ENCODE measurements around the gene TEAD4. TPM values are rescaled to one million over a fixed set of nuclear protein-coding genes. Genes with fewer than 3 reads are reported as not detected.

The TEAD4 gene
- total and polyA plus RNA-seq, 2 donors from 2014 or later: 19.8 to 40.9 TPM

- Histone ChIP-seq H3K9me3 (ENCODE audit: control insufficient read depth in 2 of 3, insufficient read depth in 1 of 3, low read length in 3 of 3) (peaks cover 0 to 1% (median 0%) of the 10 kb centered on the region in 3 donors), H3K27me3 (ENCODE audit: control insufficient read depth, insufficient read depth, low read length) (no peaks in the 10 kb centered on the region), H3K4me1 (ENCODE audit: control insufficient read depth in 2 of 3, insufficient read depth in 2 of 3, low read depth in 1 of 3, low read length in 3 of 3) (no peaks in the 10 kb centered on the region), H3K36me3 (ENCODE audit: control insufficient read depth in 2 of 3, insufficient read depth in 3 of 3, low read length in 3 of 3) (no peaks in the 10 kb centered on the region), H3K27ac (ENCODE audit: low read depth in 2 of 2, low read length in 2 of 2) (no peak overlapping the region), H3K4me3 (ENCODE audit: low read length in 3 of 3) (no peak overlapping the region), H3K9ac (ENCODE audit: low read length in 3 of 3) (no peak overlapping the region)
- FAIRE-seq: no peak
- intact Hi-C loops (cut with DNase I): no loop called here
- no peak for DNase-seq
- TF ChIP-seq CTCF (IDR thresholded peaks at IDR 0.05; ENCODE audit: borderline replicate concordance, extremely low read depth, insufficient read depth): no peak
These were observed 25.5 kb downstream of the TEAD4 start for GRCh38 chr12:2984698-2985097.

- Histone ChIP-seq H3K4me1 (ENCODE audit: control insufficient read depth in 2 of 3, insufficient read depth in 2 of 3, low read depth in 1 of 3, low read length in 3 of 3) (no peaks in the 10 kb centered on the region), H3K27me3 (ENCODE audit: control insufficient read depth, insufficient read depth, low read length) (no peaks in the 10 kb centered on the region), H3K36me3 (ENCODE audit: control insufficient read depth in 2 of 3, insufficient read depth in 3 of 3, low read length in 3 of 3) (no peaks in the 10 kb centered on the region), H3K9me3 (ENCODE audit: control insufficient read depth in 2 of 3, insufficient read depth in 1 of 3, low read length in 3 of 3) (peaks cover 0 to 4% (median 0%) of the 10 kb centered on the region in 3 donors), H3K4me3 (ENCODE audit: low read length in 3 of 3) (no peak overlapping the region), H3K9ac (ENCODE audit: low read length in 3 of 3) (no peak overlapping the region), H3K27ac (ENCODE audit: low read depth in 2 of 2, low read length in 2 of 2) (no peak overlapping the region)
- TF ChIP-seq CTCF (IDR thresholded peaks at IDR 0.05; ENCODE audit: borderline replicate concordance, extremely low read depth, insufficient read depth): no peak
- intact Hi-C loops (cut with DNase I): no loop called here
- DNase-seq (no peak), FAIRE-seq (no peak)
These were observed 27.7 kb downstream of the TEAD4 start for GRCh38 chr12:2986876-2987275.

- DNase-seq: no peak
- H3K9ac ChIP-seq (ENCODE audit: low read length in 3 of 3): no peak overlapping the region
- peaks cover 0 to 4% (median 0%) of the 10 kb centered on the region in 3 donors for H3K9me3 ChIP-seq (ENCODE audit: control insufficient read depth in 2 of 3, insufficient read depth in 1 of 3, low read length in 3 of 3)
- intact Hi-C loops (cut with DNase I): no loop called here
- no peaks in the 10 kb centered on the region for H3K36me3 ChIP-seq (ENCODE audit: control insufficient read depth in 2 of 3, insufficient read depth in 3 of 3, low read length in 3 of 3)
- TF ChIP-seq CTCF (IDR thresholded peaks at IDR 0.05; ENCODE audit: borderline replicate concordance, extremely low read depth, insufficient read depth): no peak
- no peaks in the 10 kb centered on the region for H3K27me3 ChIP-seq (ENCODE audit: control insufficient read depth, insufficient read depth, low read length)
- no peak for FAIRE-seq
- H3K4me1 ChIP-seq (ENCODE audit: control insufficient read depth in 2 of 3, insufficient read depth in 2 of 3, low read depth in 1 of 3, low read length in 3 of 3): no peaks in the 10 kb centered on the region
- no peak overlapping the region for H3K4me3 ChIP-seq (ENCODE audit: low read length in 3 of 3)
- no peak overlapping the region for H3K27ac ChIP-seq (ENCODE audit: low read depth in 2 of 2, low read length in 2 of 2)
These were observed 29.3 kb downstream of the TEAD4 start for GRCh38 chr12:2988494-2988893.

GRCh38 chr12:2992724-2993123 lies 33.5 kb downstream of the TEAD4 start:
- Histone ChIP-seq H3K9ac (ENCODE audit: low read length in 3 of 3) (no peak overlapping the region), H3K27me3 (ENCODE audit: control insufficient read depth, insufficient read depth, low read length) (no peaks in the 10 kb centered on the region), H3K27ac (ENCODE audit: low read depth in 2 of 2, low read length in 2 of 2) (no peak overlapping the region), H3K4me1 (ENCODE audit: control insufficient read depth in 2 of 3, insufficient read depth in 2 of 3, low read depth in 1 of 3, low read length in 3 of 3) (no peaks in the 10 kb centered on the region), H3K9me3 (ENCODE audit: control insufficient read depth in 2 of 3, insufficient read depth in 1 of 3, low read length in 3 of 3) (peaks cover 0 to 4% (median 0%) of the 10 kb centered on the region in 3 donors), H3K4me3 (ENCODE audit: low read length in 3 of 3) (no peak overlapping the region), H3K36me3 (ENCODE audit: control insufficient read depth in 2 of 3, insufficient read depth in 3 of 3, low read length in 3 of 3) (no peaks in the 10 kb centered on the region)
- no peak for DNase-seq
- intact Hi-C loops (cut with DNase I): no loop called here
- no peak for TF ChIP-seq CTCF (IDR thresholded peaks at IDR 0.05; ENCODE audit: borderline replicate concordance, extremely low read depth, insufficient read depth)
- no peak for FAIRE-seq
